ENCODE measurements around the gene NTHL1.

GRCh38 chr16:2070576-2071453 is 23.2 kb upstream of the NTHL1 start:
- TF ChIP-seq CTCF (conservative IDR thresholded peaks at IDR 0.05 in 1 of 2, IDR thresholded peaks at IDR 0.05 in 1 of 2; ENCODE audit: low read depth in 1 of 2, low read length in 2 of 2) (no peak), EZH2 (IDR thresholded peaks at IDR 0.05; ENCODE audit: low read length, missing control alignments) (no peak)
